ENCODE results near the gene MAG. TPM values are rescaled to one million over a fixed set of nuclear protein-coding genes. Genes with fewer than 3 reads are reported as not detected.

MAG gene
- total and polyA plus RNA-seq, 9 of the 15 experiments (the other 6 are each of a cell fraction or from before 2014, with no cell fraction given), result 0.11 to 10.0 (median 1.6) TPM

GRCh38 chr19:35310811-35311465 lies 19.0 kb downstream of the MAG start (continued):
- TF ChIP-seq HBP1 (CRISPR knock-in tag; IDR thresholded peaks at IDR 0.05) (no peak), ESRRA (IDR thresholded peaks at IDR 0.05; ENCODE audit: borderline replicate concordance, low read depth) (no peak), KLF6 (CRISPR knock-in tag; IDR thresholded peaks at IDR 0.05; ENCODE audit: borderline replicate concordance) (no peak), ZBTB33 (CRISPR knock-in tag; IDR thresholded peaks at IDR 0.05) (no peak), SMARCA5 (IDR thresholded peaks at IDR 0.05) (no peak), HMG20A (CRISPR knock-in tag; conservative IDR thresholded peaks at IDR 0.05) (no peak), SMC3 (conservative IDR thresholded peaks at IDR 0.05; ENCODE audit: insufficient read depth, low read depth, low read length) (no peak)

Data from K562 (cell line).